HEK293 (cell line): ENCODE measurements around the gene EZH1.
A peak's percentile ranks its signal among the peaks of the same experiment; 100 is the strongest.

Experiments used
- BCL11B ChIP-seq: fragments of 450-650 bp; formaldehyde crosslinking; IDR thresholded peaks from 2 replicates; pipeline ENCODE4 v1.5.1; 2016; ENCODE audit warnings: low read depth, missing biosample characterization, missing genetic modification characterization
- IKZF3 ChIP-seq: fragments of 450-650 bp; IDR thresholded peaks from 2 replicates; pipeline ENCODE4 v1.5.0; 2018; ENCODE audit warnings: missing biosample characterization, mild to moderate bottlenecking, missing genetic modification characterization, moderate library complexity
- KLF1 ChIP-seq: fragments of 450-650 bp; formaldehyde crosslinking; IDR thresholded peaks from 2 replicates; pipeline ENCODE4 v1.5.1; 2016; ENCODE audit warnings: missing biosample characterization, missing genetic modification characterization
- KLF16 ChIP-seq: fragments of 450-650 bp; formaldehyde crosslinking; IDR thresholded peaks from 2 replicates; pipeline ENCODE4 v1.5.1; 2017; ENCODE audit warnings: missing biosample characterization, missing genetic modification characterization
- SP7 ChIP-seq: fragments of 450-650 bp; formaldehyde crosslinking; IDR thresholded peaks from 2 replicates; pipeline ENCODE4 v1.5.1; 2016; ENCODE audit warnings: missing biosample characterization, missing genetic modification characterization
- YY2 ChIP-seq: fragments of 450-650 bp; formaldehyde crosslinking; IDR thresholded peaks from 2 replicates; pipeline ENCODE4 v1.5.1; 2016; ENCODE audit warnings: missing biosample characterization, missing genetic modification characterization
- ZBTB1 ChIP-seq: fragments of 450-650 bp; formaldehyde crosslinking; IDR thresholded peaks from 2 replicates; pipeline ENCODE4 v1.5.1; 2016; ENCODE audit warnings: missing biosample characterization, missing genetic modification characterization
- ZBTB20 ChIP-seq: fragments of 450-650 bp; formaldehyde crosslinking; IDR thresholded peaks from 2 replicates; pipeline ENCODE4 v1.5.1; 2016; ENCODE audit warnings: missing biosample characterization, missing genetic modification characterization
- ZBTB48 ChIP-seq: fragments of 450-650 bp; formaldehyde crosslinking; IDR thresholded peaks from 2 replicates; pipeline ENCODE4 v1.5.1; 2016; ENCODE audit warnings: missing biosample characterization, missing genetic modification characterization
- ZBTB8A ChIP-seq: fragments of 450-650 bp; formaldehyde crosslinking; IDR thresholded peaks from 2 replicates; pipeline ENCODE4 v1.5.1; 2016; ENCODE audit warnings: missing biosample characterization, missing genetic modification characterization
- ZEB2 ChIP-seq: fragments of 450-650 bp; formaldehyde crosslinking; IDR thresholded peaks from 2 replicates; pipeline ENCODE4 v1.5.1; 2016; ENCODE audit warnings: missing biosample characterization, missing genetic modification characterization
- ZFP37 ChIP-seq: fragments of 450-650 bp; formaldehyde crosslinking; IDR thresholded peaks from 2 replicates; pipeline ENCODE4 v1.5.1; 2016; ENCODE audit warnings: missing biosample characterization, missing genetic modification characterization
- ZFP41 ChIP-seq: fragments of 450-650 bp; formaldehyde crosslinking; IDR thresholded peaks from 2 replicates; pipeline ENCODE4 v1.5.1; 2016; ENCODE audit warnings: missing biosample characterization, missing genetic modification characterization, borderline replicate concordance
- ZFP69B ChIP-seq: fragments of 450-650 bp; formaldehyde crosslinking; IDR thresholded peaks from 2 replicates; pipeline ENCODE4 v1.5.1; 2016; ENCODE audit warnings: missing biosample characterization, missing genetic modification characterization
- ZIC2 ChIP-seq: fragments of 450-650 bp; formaldehyde crosslinking; IDR thresholded peaks from 2 replicates; pipeline ENCODE4 v1.5.1; 2016; ENCODE audit warnings: missing biosample characterization, missing genetic modification characterization
- ZNF112 ChIP-seq: fragments of 450-650 bp; formaldehyde crosslinking; IDR thresholded peaks from 2 replicates; pipeline ENCODE4 v1.5.0; 2017; ENCODE audit warnings: missing biosample characterization, missing genetic modification characterization
- ZNF146 ChIP-seq: fragments of 450-650 bp; formaldehyde crosslinking; IDR thresholded peaks from 2 replicates; pipeline ENCODE4 v1.5.1; 2016; ENCODE audit warnings: missing biosample characterization, missing genetic modification characterization
- ZNF2 ChIP-seq: fragments of 450-650 bp; formaldehyde crosslinking; IDR thresholded peaks from 2 replicates; pipeline ENCODE4 v1.5.1; 2016; ENCODE audit warnings: missing biosample characterization, missing genetic modification characterization
- ZNF23 ChIP-seq: fragments of 450-650 bp; formaldehyde crosslinking; IDR thresholded peaks from 2 replicates; pipeline ENCODE4 v1.5.1; 2016; ENCODE audit warnings: missing biosample characterization, missing genetic modification characterization, borderline replicate concordance
- ZNF335 ChIP-seq: fragments of 450-650 bp; formaldehyde crosslinking; conservative IDR thresholded peaks from 2 replicates; pipeline ENCODE4 v1.5.1; 2016; ENCODE audit warnings: missing biosample characterization, missing genetic modification characterization
- ZNF341 ChIP-seq: fragments of 450-650 bp; formaldehyde crosslinking; IDR thresholded peaks from 2 replicates; pipeline ENCODE4; 2016; ENCODE audit warnings: low read depth, missing biosample characterization, missing genetic modification characterization
- ZNF366 ChIP-seq: fragments of 450-650 bp; formaldehyde crosslinking; conservative IDR thresholded peaks from 2 replicates; pipeline ENCODE4 v1.5.1; 2016; ENCODE audit warnings: missing biosample characterization, missing genetic modification characterization
- ZNF610 ChIP-seq: fragments of 450-650 bp; formaldehyde crosslinking; IDR thresholded peaks from 2 replicates; pipeline ENCODE4 v1.5.1; 2016; ENCODE audit warnings: missing biosample characterization, missing genetic modification characterization, borderline replicate concordance
- ZNF654 ChIP-seq: fragments of 450-650 bp; formaldehyde crosslinking; IDR thresholded peaks from 2 replicates; pipeline ENCODE4 v1.5.1; 2016; ENCODE audit warnings: low read depth, missing biosample characterization, missing genetic modification characterization
- ZNF792 ChIP-seq: fragments of 450-650 bp; formaldehyde crosslinking; IDR thresholded peaks from 2 replicates; pipeline ENCODE4 v1.5.1; 2016; ENCODE audit warnings: missing biosample characterization, missing genetic modification characterization
- ZNF837 ChIP-seq: fragments of 450-650 bp; formaldehyde crosslinking; IDR thresholded peaks from 2 replicates; pipeline ENCODE4 v1.5.1; 2016; ENCODE audit warnings: missing biosample characterization, missing genetic modification characterization
- ZNF843 ChIP-seq: fragments of 450-650 bp; formaldehyde crosslinking; IDR thresholded peaks from 2 replicates; pipeline ENCODE4 v1.5.1; 2016; ENCODE audit warnings: missing biosample characterization, missing genetic modification characterization
- ZSCAN30 ChIP-seq: fragments of 450-650 bp; IDR thresholded peaks from 2 replicates; pipeline ENCODE4 v1.5.1; 2018; ENCODE audit warnings: missing biosample characterization, mild to moderate bottlenecking, missing genetic modification characterization, moderate library complexity
- TF ChIP-seq, protein P1 (sequence below): fragments of 450-650 bp; formaldehyde crosslinking; IDR thresholded peaks from 2 replicates; pipeline ENCODE4 v1.5.1; 2017; ENCODE audit warnings: missing biosample characterization, missing genetic modification characterization
- TF ChIP-seq, protein P2 (sequence below): fragments of 450-650 bp; IDR thresholded peaks from 2 replicates; pipeline ENCODE4 v1.5.1; 2018; ENCODE audit warnings: missing biosample characterization, mild to moderate bottlenecking, missing genetic modification characterization
- TF ChIP-seq, protein P3 (sequence below): fragments of 450-650 bp; formaldehyde crosslinking; optimal IDR thresholded peaks from 2 replicates; pipeline ENCODE3; 2016; ENCODE audit warnings: missing biosample characterization, mild to moderate bottlenecking, missing genetic modification characterization
- TF ChIP-seq, protein P4 (sequence below): fragments of 450-650 bp; formaldehyde crosslinking; IDR thresholded peaks from 2 replicates; pipeline ENCODE4 v1.5.1; 2017; ENCODE audit warnings: missing biosample characterization, mild to moderate bottlenecking, missing genetic modification characterization, moderate library complexity
- TF ChIP-seq, protein P5 (sequence below): fragments of 450-650 bp; formaldehyde crosslinking; IDR thresholded peaks from 2 replicates; pipeline ENCODE4 v1.5.1; 2016; ENCODE audit warnings: missing biosample characterization, missing genetic modification characterization, borderline replicate concordance

EZH1 gene

DNA sequence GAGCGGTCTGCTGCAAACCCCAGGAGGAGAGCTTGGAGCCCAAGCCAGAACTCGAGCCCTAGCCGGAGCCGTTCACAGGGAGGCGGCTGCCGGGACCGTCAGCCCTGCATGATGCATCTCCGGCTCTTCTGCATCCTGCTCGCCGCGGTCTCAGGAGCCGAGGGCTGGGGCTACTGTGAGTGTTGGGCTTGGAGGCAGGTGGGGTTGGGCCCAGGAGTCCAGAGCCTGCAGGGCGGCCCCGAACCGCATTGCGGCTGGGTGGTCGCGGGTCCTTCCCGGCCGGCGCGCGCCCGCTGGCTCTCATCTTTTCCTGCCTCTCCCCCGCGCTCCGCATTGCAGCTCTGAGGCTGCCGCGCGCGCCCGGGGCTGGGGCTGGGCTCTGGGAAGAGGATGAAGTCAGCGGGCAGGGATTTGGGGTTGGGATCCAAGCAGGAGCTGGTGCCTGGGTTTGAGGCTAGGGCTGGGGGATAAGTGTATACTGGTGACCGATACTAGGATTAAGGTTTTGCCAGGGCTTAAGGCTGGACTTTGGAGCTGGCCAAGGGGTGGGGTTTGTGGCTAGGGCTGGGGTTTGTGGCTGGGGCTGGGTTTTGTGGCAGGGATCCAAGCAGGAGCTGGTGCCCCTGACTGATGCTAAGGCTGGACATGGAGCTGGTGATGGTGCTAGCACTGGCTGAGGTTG lies 62.0 kb downstream of the EZH1 start (continued):
- TF ChIP-seq ZNF23 (tag by site-specific recombination) (no peak), BCL11B (tag by site-specific recombination) (peak; percentile 34; the same call in 1 of the 2 replicates), ZFP41 (no peak), ZNF335 (peak; percentile 68; the same call in 1 of the 2 replicates), KLF16 (tag by site-specific recombination) (peak; percentile 65; the same call in 1 of the 2 replicates), ZBTB20 (tag by site-specific recombination) (peak; percentile 92), ZBTB1 (tag by site-specific recombination) (no peak), ZNF366 (tag by site-specific recombination) (no peak), KLF1 (tag by site-specific recombination) (no peak), ZBTB48 (tag by site-specific recombination) (peak; percentile 40), SP7 (tag by site-specific recombination) (peak; percentile 22), ZEB2 (tag by site-specific recombination) (peak; percentile 70; the same call in 1 of the 2 replicates), ZNF2 (tag by site-specific recombination) (peak; percentile 50), ZNF837 (0 out of 2 replicates have a peak, but pooled peaks have one; percentile 77), ZFP37 (tag by site-specific recombination) (peak; percentile 91; the same call in 1 of the 2 replicates), ZNF112 (tag by site-specific recombination) (no peak), ZNF146 (peak; percentile 6; the same call in 1 of the 2 replicates), ZNF341 (tag by site-specific recombination) (peak; percentile 85), YY2 (tag by site-specific recombination) (0 out of 2 replicates have a peak, but pooled peaks have one; percentile 7), ZNF843 (tag by site-specific recombination) (peak; percentile 3; the same call in 1 of the 2 replicates), ZFP69B (tag by site-specific recombination) (peak; percentile 1; the same call in 1 of the 2 replicates), ZBTB8A (tag by site-specific recombination) (peak; percentile 29; the same call in 1 of the 2 replicates), IKZF3 (tag by site-specific recombination) (peak; percentile 54; the same call in 1 of the 2 replicates), ZIC2 (tag by site-specific recombination) (0 out of 2 replicates have a peak, but pooled peaks have one; percentile 5), ZNF792 (tag by site-specific recombination) (0 out of 2 replicates have a peak, but pooled peaks have one; percentile 66), ZSCAN30 (tag by site-specific recombination) (peak; percentile 8; the same call in 1 of the 2 replicates), ZNF654 (no peak), ZNF610 (tag by site-specific recombination) (peak; percentile 71; the same call in 1 of the 2 replicates)
- TF ChIP-seq, protein P1, sequence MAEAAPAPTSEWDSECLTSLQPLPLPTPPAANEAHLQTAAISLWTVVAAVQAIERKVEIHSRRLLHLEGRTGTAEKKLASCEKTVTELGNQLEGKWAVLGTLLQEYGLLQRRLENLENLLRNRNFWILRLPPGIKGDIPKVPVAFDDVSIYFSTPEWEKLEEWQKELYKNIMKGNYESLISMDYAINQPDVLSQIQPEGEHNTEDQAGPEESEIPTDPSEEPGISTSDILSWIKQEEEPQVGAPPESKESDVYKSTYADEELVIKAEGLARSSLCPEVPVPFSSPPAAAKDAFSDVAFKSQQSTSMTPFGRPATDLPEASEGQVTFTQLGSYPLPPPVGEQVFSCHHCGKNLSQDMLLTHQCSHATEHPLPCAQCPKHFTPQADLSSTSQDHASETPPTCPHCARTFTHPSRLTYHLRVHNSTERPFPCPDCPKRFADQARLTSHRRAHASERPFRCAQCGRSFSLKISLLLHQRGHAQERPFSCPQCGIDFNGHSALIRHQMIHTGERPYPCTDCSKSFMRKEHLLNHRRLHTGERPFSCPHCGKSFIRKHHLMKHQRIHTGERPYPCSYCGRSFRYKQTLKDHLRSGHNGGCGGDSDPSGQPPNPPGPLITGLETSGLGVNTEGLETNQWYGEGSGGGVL (tag by site-specific recombination), result 0 out of 2 replicates have a peak, but pooled peaks have one; percentile 4
- TF ChIP-seq, protein P2, sequence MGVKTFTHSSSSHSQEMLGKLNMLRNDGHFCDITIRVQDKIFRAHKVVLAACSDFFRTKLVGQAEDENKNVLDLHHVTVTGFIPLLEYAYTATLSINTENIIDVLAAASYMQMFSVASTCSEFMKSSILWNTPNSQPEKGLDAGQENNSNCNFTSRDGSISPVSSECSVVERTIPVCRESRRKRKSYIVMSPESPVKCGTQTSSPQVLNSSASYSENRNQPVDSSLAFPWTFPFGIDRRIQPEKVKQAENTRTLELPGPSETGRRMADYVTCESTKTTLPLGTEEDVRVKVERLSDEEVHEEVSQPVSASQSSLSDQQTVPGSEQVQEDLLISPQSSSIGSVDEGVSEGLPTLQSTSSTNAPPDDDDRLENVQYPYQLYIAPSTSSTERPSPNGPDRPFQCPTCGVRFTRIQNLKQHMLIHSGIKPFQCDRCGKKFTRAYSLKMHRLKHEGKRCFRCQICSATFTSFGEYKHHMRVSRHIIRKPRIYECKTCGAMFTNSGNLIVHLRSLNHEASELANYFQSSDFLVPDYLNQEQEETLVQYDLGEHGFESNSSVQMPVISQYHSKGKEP (tag by site-specific recombination), result peak; percentile 66
- TF ChIP-seq, protein P3, sequence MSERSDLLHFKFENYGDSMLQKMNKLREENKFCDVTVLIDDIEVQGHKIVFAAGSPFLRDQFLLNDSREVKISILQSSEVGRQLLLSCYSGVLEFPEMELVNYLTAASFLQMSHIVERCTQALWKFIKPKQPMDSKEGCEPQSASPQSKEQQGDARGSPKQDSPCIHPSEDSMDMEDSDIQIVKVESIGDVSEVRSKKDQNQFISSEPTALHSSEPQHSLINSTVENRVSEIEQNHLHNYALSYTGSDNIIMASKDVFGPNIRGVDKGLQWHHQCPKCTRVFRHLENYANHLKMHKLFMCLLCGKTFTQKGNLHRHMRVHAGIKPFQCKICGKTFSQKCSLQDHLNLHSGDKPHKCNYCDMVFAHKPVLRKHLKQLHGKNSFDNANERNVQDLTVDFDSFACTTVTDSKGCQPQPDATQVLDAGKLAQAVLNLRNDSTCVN (tag by site-specific recombination), result peak; percentile 95
- TF ChIP-seq, protein P4, sequence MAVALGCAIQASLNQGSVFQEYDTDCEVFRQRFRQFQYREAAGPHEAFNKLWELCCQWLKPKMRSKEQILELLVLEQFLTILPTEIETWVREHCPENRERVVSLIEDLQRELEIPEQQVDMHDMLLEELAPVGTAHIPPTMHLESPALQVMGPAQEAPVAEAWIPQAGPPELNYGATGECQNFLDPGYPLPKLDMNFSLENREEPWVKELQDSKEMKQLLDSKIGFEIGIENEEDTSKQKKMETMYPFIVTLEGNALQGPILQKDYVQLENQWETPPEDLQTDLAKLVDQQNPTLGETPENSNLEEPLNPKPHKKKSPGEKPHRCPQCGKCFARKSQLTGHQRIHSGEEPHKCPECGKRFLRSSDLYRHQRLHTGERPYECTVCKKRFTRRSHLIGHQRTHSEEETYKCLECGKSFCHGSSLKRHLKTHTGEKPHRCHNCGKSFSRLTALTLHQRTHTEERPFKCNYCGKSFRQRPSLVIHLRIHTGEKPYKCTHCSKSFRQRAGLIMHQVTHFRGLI (tag by site-specific recombination), result peak; percentile 91
- TF ChIP-seq, protein P5, sequence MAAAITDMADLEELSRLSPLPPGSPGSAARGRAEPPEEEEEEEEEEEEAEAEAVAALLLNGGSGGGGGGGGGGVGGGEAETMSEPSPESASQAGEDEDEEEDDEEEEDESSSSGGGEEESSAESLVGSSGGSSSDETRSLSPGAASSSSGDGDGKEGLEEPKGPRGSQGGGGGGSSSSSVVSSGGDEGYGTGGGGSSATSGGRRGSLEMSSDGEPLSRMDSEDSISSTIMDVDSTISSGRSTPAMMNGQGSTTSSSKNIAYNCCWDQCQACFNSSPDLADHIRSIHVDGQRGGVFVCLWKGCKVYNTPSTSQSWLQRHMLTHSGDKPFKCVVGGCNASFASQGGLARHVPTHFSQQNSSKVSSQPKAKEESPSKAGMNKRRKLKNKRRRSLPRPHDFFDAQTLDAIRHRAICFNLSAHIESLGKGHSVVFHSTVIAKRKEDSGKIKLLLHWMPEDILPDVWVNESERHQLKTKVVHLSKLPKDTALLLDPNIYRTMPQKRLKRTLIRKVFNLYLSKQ, result no peak
